OCI-LY7 (cell line): ENCODE results near the gene BTBD2. TPM values are rescaled to one million over a fixed set of nuclear protein-coding genes. Genes with fewer than 3 reads are reported as not detected.

Experiments
- BruUV-seq: library from RNA; stranded (reverse); fragments of 400-500 nt; replicated peaks from 2 replicates; lab custom pipeline; 2021; lab: Mats Ljungman, UMichigan
- CTCF ChIA-PET: fragments of 300-600 bp; sonication (Branson Sonifier 250); formaldehyde crosslinking; loops from one replicate; lab custom pipeline; 2022; ENCODE audit warnings: antibody characterized with exemption; ENCODE audit not compliant: unreplicated experiment; lab: Charles Lee
- POLR2A ChIA-PET: fragments of 300-600 bp; sonication (Branson Sonifier 250); formaldehyde crosslinking; loops from one replicate; lab custom pipeline; 2022; ENCODE audit warnings: antibody characterized with exemption; lab: Charles Lee
- DNase-seq: peaks from one replicate; pipeline ENCODE4 v3.0.0-alpha.2; 2015; ENCODE audit warnings: low spot score
- H2AFZ ChIP-seq: fragments of 200-600 bp; sonication (generic), shearing (Covaris generic); 2 replicates; pipeline ENCODE4 v1.6.1; 2014; ENCODE audit warnings: mild to moderate bottlenecking, antibody characterized with exemption, low read length, moderate library complexity
- H3K27ac ChIP-seq: fragments of 200-600 bp; sonication (generic); 2 replicates; pipeline ENCODE4 v1.5.1; 2014; ENCODE audit warnings: mixed run types, low read depth, mild to moderate bottlenecking, moderate library complexity, low read length, inconsistent platforms; ENCODE audit not compliant: poor library complexity, severe bottlenecking
- H3K36me3 ChIP-seq: fragments of 200-600 bp; sonication (generic); 2 replicates; pipeline ENCODE4 v1.6.1; 2014; ENCODE audit warnings: mild to moderate bottlenecking, antibody characterized with exemption, low read length, moderate library complexity, mixed read lengths; ENCODE audit not compliant: insufficient read depth
- H3K4me1 ChIP-seq: fragments of 200-600 bp; sonication (generic); 2 replicates; pipeline ENCODE4 v1.5.1; 2014; ENCODE audit warnings: mild to moderate bottlenecking, low read length; ENCODE audit not compliant: insufficient read depth, poor library complexity, severe bottlenecking
- H3K4me2 ChIP-seq: fragments of 200-600 bp; sonication (generic); 2 replicates; pipeline ENCODE4 v1.6.1; 2014; ENCODE audit warnings: mild to moderate bottlenecking, low read length
- H3K4me3 ChIP-seq: fragments of 200-600 bp; sonication (generic); 2 replicates; pipeline ENCODE4 v1.5.1; 2014; ENCODE audit warnings: mild to moderate bottlenecking, low read depth, low read length; ENCODE audit not compliant: poor library complexity, severe bottlenecking
- H3K79me2 ChIP-seq: fragments of 200-600 bp; sonication (generic); 2 replicates; pipeline ENCODE4 v1.6.1; 2016; ENCODE audit warnings: low read depth, mild to moderate bottlenecking, low read length, moderate library complexity, mixed read lengths; ENCODE audit not compliant: insufficient read depth
- H3K9me2 ChIP-seq: fragments of 200-600 bp; sonication (generic); 2 replicates; pipeline ENCODE4 v1.6.1; 2016; ENCODE audit warnings: mild to moderate bottlenecking, low read length, mixed read lengths; ENCODE audit not compliant: insufficient read depth
- H3K9me3 ChIP-seq: fragments of 200-600 bp; sonication (generic); 2 replicates; pipeline ENCODE4 v1.6.1; 2014; ENCODE audit warnings: mild to moderate bottlenecking, mixed run types, low read length, mixed read lengths
- H4K20me1 ChIP-seq: fragments of 200-600 bp; sonication (generic); 2 replicates; pipeline ENCODE4 v1.6.1; 2014; ENCODE audit warnings: mild to moderate bottlenecking, antibody characterized with exemption, low read length, moderate library complexity, mixed read lengths; ENCODE audit not compliant: insufficient read depth
- EZH2phosphoT487 ChIP-seq: fragments of 200-600 bp; sonication (generic); IDR thresholded peaks from 2 replicates; pipeline ENCODE4 v1.6.1; 2018; ENCODE audit warnings: low read depth, borderline replicate concordance, mild to moderate bottlenecking, mixed run types, antibody characterized with exemption, low read length, moderate library complexity, mixed read lengths
- intact Hi-C: fragments of 100-400 bp; cut with micrococcal nuclease; formaldehyde crosslinking; loops from one replicate; pipeline ENCODE4 v1.10.0; 2022; ENCODE audit not compliant: unreplicated experiment
- total RNA-seq, 2 experiments: library from RNA; depleted of rRNA in 1 of 2; stranded (reverse); fragments of >200 nt in 1 of 2; shearing (Covaris generic) in 1 of 2; gene quantifications; 2 replicates each; pipeline ENCODE4 v1.2.3, GENCODE V29; 2014 to 2022
- TF ChIP-seq, protein P1 (sequence below): fragments of 200-600 bp; sonication (generic); conservative IDR thresholded peaks from 2 replicates; pipeline ENCODE4 v1.5.1; 2014; ENCODE audit warnings: mild to moderate bottlenecking, antibody characterized with exemption, low read length, moderate library complexity, mixed read lengths

The BTBD2 gene
- total RNA-seq, 2 experiments from 2014 or later, result 53.9 to 91.6 TPM

DNA sequence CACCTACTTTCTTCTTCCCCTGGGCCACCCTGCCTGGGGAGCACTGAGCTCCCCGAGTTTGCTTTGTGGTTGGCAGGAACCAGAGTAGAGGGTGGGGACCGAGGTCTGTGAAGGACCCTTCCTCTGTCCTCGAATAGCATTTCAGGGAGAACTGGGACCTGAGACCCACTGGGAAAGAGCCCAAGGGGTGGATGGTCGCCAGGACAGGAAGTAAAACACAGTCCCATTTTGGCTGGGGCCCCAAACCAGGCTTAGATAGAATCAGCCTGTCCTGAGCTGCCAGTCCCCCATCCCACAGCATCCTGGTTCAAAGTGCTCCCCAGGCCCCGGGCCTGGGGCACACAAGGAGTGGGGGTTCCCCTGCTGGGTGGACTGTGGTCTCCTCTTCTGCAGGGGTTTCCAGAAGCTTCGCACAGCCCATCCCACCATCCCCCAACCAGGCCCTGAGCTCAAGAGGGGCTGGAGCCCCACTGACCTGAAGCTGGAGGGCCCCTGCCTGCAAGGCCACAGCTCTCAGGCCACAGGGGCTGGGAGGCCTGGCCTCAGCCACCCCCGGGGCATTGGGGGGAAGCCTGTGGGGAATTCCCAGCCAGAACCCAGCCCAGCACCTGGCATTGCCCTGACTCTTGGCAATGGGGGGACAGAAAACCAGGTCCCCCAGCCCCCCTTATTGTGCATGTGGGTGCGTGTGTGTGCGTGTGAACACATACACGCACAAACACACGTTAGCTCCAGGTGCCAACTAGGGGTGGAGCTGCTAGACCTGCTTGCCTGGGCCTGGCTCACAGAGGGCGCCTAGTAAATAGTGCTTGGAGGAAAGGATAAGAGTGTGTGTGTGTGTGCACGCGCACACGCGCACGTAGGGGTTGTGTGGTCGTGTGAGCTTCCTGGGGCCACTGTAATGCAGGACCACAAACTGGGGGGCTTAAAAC, 36.5 kb upstream of the BTBD2 start:
- POLR2A ChIA-PET, result interaction anchor here (0.7 to 1.7 kb wide), 10 partner anchors 9 to 155 kb away, joined by 3 to 10 read pairs (median 4); no protein-coding TSS in a partner anchor
- H3K9me3 ChIP-seq, result no peaks in the 10 kb centered on the region
- H3K79me2 ChIP-seq, result peaks cover 30% of the 10 kb centered on the region
- peak overlapping the region; percentile 70 for H3K27ac ChIP-seq
- peaks cover 22% of the 10 kb centered on the region; the same call in 1 of the 2 replicates for H3K36me3 ChIP-seq
- H3K4me3 ChIP-seq, result peak overlapping the region; percentile 58
- intact Hi-C loops, result loop anchor here (2.0 kb wide), 2 partner anchors 35 to 43 kb away; no protein-coding TSS in a partner anchor
- H3K4me2 ChIP-seq, result peak overlapping the region; percentile 69
- H3K4me1 ChIP-seq, result peaks cover 66% of the 10 kb centered on the region
- no TSS peak for BruUV-seq
- TF ChIP-seq EZH2phosphoT487, result no peak
- TF ChIP-seq, protein P1, sequence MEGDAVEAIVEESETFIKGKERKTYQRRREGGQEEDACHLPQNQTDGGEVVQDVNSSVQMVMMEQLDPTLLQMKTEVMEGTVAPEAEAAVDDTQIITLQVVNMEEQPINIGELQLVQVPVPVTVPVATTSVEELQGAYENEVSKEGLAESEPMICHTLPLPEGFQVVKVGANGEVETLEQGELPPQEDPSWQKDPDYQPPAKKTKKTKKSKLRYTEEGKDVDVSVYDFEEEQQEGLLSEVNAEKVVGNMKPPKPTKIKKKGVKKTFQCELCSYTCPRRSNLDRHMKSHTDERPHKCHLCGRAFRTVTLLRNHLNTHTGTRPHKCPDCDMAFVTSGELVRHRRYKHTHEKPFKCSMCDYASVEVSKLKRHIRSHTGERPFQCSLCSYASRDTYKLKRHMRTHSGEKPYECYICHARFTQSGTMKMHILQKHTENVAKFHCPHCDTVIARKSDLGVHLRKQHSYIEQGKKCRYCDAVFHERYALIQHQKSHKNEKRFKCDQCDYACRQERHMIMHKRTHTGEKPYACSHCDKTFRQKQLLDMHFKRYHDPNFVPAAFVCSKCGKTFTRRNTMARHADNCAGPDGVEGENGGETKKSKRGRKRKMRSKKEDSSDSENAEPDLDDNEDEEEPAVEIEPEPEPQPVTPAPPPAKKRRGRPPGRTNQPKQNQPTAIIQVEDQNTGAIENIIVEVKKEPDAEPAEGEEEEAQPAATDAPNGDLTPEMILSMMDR, result no peak; the same call in 1 of the 2 replicates
- CTCF ChIA-PET, result interaction anchor here (0.9 kb wide), 1 partner anchor 17 kb away, joined by 5 read pairs; no protein-coding TSS in a partner anchor
- peak overlapping the region; percentile 56 for H2AFZ ChIP-seq
- no peaks in the 10 kb centered on the region for H3K9me2 ChIP-seq
- DNase-seq, result peak; percentile 63
- 0 out of 2 replicates have a peak, but pooled peaks cover 6% of the 10 kb centered on the region for H4K20me1 ChIP-seq

DNA sequence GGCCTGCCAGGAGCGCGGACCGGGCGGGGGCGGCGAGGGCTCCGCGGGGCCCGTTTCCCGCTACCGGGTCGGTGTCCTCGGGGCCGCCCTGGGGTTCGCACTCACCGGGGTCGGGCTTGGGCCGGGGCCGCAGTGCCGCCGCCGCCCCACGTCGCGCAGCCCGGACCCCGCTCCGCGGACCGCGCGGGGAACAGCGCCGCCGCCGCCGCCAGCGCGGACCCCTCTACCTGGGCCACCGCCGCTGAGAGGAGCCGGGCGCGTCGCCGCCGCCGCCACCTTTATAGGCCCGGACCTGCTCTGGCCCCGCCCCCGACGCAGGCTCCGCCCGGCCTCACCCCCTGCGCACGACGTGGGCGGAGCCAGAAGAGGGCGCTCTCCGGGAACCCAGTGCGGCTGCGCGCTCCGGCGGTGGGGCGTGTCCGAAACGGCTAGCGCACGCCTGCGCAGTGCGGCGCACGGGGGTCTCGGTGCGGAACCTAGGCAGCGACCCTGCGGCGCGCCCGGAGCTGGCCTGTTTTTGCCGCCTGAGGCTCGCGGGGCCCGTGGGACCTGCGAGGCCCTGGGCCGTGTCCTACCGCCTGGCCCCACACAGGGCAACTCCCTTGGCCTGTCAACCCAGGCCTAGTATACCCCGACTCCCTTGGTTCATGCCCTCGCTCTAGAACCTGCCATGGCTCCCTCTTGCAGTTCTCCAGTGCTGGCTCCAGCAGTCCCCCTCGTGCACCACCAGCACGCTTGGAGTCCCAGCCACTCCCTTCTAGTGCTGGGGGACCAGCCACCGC, 35.7 kb upstream of the BTBD2 start, which contains the start of gene MKNK2:
TSS of gene MKNK2 (minus strand) at position 254 of the 782 bp plus-strand sequence. CDS start 393 bp downstream, outside the sequence.
- Histone ChIP-seq H3K27ac (peak within 1 kb of the TSS; percentile 70), H2AFZ (peak within 1 kb of the TSS; percentile 56; the same call in 1 of the 2 replicates), H3K4me3 (peak within 1 kb of the TSS; percentile 98), H3K79me2 (peaks cover 30% of the 10 kb centered on the region), H3K4me1 (peaks cover 58% of the 10 kb centered on the region), H3K4me2 (peak within 1 kb of the TSS; percentile 93), H3K9me2 (no peaks in the 10 kb centered on the region), H3K36me3 (peaks cover 30% of the 10 kb centered on the region; the same call in 1 of the 2 replicates), H3K9me3 (no peaks in the 10 kb centered on the region), H4K20me1 (0 out of 2 replicates have a peak, but pooled peaks cover 6% of the 10 kb centered on the region)
- BruUV-seq, result no TSS peak
- ChIA-PET POLR2A (interaction anchor here (0.6 to 1.7 kb wide), 7 partner anchors 10 to 43 kb away, joined by 3 to 10 read pairs (median 4); no protein-coding TSS in a partner anchor), CTCF (interaction anchor here (0.9 kb wide), 1 partner anchor 16 kb away, joined by 5 read pairs; no protein-coding TSS in a partner anchor)
- peak; percentile 93 for DNase-seq
- intact Hi-C loops, result loop anchor here (2.0 kb wide), 2 partner anchors 36 to 44 kb away; no protein-coding TSS in a partner anchor
- no peak for TF ChIP-seq EZH2phosphoT487
- TF ChIP-seq, protein P1, result peak; percentile 69
